Astrocyte of the cerebellum (primary cell): ENCODE measurements around the gene NANOS1.

ENCODE experiments used
- DNase-seq: peaks from one replicate; pipeline ENCODE4 v3.0.0-alpha.2; 2011; ENCODE audit warnings: low read depth
- H3K4me3 ChIP-seq: 2 replicates; pipeline ENCODE4 v1.5.1; 2011; ENCODE audit warnings: mild to moderate bottlenecking, low read depth, low read length, moderate library complexity
- in situ Hi-C: cut with HindIII; loops from 2 replicates; pipeline ENCODE4 v1.10.0; 2017; ENCODE audit warnings: low sequenced_read_pairs
- TF ChIP-seq, protein P1 (sequence below): IDR thresholded peaks from 2 replicates; pipeline ENCODE4 v1.5.1; 2012; ENCODE audit warnings: low read length, low read depth, moderate library complexity, mild to moderate bottlenecking; ENCODE audit errors: missing control alignments

Gene NANOS1, protein sequence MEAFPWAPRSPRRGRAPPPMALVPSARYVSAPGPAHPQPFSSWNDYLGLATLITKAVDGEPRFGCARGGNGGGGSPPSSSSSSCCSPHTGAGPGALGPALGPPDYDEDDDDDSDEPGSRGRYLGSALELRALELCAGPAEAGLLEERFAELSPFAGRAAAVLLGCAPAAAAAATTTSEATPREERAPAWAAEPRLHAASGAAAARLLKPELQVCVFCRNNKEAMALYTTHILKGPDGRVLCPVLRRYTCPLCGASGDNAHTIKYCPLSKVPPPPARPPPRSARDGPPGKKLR

GRCh38 chr10:119029613-119030420 is at the start of gene NANOS1:
TSS of gene NANOS1 (plus strand) at chr10:119029714. CDS start at chr10:119029802, 88 bp downstream.
- DNase-seq = no peak
- TF ChIP-seq, protein P1, sequence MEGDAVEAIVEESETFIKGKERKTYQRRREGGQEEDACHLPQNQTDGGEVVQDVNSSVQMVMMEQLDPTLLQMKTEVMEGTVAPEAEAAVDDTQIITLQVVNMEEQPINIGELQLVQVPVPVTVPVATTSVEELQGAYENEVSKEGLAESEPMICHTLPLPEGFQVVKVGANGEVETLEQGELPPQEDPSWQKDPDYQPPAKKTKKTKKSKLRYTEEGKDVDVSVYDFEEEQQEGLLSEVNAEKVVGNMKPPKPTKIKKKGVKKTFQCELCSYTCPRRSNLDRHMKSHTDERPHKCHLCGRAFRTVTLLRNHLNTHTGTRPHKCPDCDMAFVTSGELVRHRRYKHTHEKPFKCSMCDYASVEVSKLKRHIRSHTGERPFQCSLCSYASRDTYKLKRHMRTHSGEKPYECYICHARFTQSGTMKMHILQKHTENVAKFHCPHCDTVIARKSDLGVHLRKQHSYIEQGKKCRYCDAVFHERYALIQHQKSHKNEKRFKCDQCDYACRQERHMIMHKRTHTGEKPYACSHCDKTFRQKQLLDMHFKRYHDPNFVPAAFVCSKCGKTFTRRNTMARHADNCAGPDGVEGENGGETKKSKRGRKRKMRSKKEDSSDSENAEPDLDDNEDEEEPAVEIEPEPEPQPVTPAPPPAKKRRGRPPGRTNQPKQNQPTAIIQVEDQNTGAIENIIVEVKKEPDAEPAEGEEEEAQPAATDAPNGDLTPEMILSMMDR = no peak
- H3K4me3 ChIP-seq = peak within 1 kb of the TSS; percentile 45
- in situ Hi-C loops = no loop called here

DNA sequence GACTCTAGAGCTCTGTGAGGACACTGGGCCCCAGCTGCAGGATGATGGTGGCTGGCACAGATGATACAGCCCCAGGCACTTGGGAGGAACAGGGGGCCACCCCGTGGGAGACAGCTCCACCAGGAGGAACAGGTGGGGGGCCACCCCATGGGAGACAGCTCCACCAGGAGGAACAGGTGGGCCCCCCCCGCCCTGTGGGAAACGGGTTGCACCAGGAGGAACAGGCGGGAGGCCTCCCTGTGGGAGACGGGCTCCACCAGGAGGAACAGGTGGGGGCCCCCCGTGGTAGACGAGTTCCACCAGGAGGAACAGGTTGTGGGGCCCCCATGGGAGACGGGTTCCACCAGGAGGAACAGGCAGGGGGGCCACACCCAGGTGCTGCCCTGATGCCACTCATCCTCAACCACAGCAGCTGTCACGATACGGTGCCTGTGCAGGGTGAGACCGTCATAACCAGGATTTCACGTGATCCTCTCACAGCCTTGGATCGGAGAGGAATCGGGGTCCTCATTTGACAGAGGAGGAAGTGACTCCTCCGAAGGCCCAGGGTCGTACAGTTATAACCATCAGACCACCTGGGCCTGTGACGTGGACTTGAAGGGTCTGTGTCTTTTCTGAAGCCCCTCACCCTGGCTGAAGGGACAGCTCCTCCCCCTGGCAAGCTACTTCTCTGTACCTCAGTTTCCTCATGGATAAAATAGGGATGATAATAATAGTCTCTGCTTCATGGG is 49.2 kb upstream of the NANOS1 start:
- no peak overlapping the region for H3K4me3 ChIP-seq
- TF ChIP-seq, protein P1 = no peak
- in situ Hi-C loops = no loop called here
- DNase-seq = no peak

DNA sequence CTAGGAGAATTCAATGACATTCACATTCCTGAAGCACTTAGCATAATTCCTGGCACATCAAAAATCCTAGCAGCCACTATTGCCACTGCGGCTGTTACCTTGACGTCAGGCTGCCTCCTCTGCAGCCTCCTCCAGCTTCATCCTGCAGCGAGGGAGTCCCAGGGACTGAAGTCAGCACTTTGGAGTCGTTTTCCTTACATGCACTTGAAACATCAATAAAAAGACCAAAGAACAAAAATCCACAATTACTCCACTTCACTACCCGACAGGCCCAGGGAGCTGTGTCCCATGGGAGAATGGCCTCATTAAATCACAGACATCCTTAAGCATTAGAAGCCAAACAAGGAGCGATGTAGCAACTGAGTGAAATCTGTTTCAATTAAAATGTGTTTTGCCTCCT is 48.6 kb upstream of the NANOS1 start:
- DNase-seq = no peak
- TF ChIP-seq, protein P1 = no peak
- no peak overlapping the region for H3K4me3 ChIP-seq
- in situ Hi-C loops = no loop called here

GRCh38 chr10:118981946-118982345 is 47.6 kb upstream of the NANOS1 start:
- TF ChIP-seq, protein P1 = no peak
- DNase-seq = no peak
- in situ Hi-C loops = no loop called here
- no peak overlapping the region for H3K4me3 ChIP-seq

GRCh38 chr10:118982366-118982765 is 47.1 kb upstream of the NANOS1 start:
- in situ Hi-C loops = no loop called here
- H3K4me3 ChIP-seq = no peak overlapping the region
- TF ChIP-seq, protein P1 = no peak
- DNase-seq = no peak

- peak; percentile 28 for DNase-seq
- in situ Hi-C loops = no loop called here
- H3K4me3 ChIP-seq = no peak overlapping the region
- TF ChIP-seq, protein P1 = no peak
These were observed 46.3 kb upstream of the NANOS1 start for GRCh38 chr10:118983263-118983662.
